ENCODE results near the gene BSG.

DNA sequence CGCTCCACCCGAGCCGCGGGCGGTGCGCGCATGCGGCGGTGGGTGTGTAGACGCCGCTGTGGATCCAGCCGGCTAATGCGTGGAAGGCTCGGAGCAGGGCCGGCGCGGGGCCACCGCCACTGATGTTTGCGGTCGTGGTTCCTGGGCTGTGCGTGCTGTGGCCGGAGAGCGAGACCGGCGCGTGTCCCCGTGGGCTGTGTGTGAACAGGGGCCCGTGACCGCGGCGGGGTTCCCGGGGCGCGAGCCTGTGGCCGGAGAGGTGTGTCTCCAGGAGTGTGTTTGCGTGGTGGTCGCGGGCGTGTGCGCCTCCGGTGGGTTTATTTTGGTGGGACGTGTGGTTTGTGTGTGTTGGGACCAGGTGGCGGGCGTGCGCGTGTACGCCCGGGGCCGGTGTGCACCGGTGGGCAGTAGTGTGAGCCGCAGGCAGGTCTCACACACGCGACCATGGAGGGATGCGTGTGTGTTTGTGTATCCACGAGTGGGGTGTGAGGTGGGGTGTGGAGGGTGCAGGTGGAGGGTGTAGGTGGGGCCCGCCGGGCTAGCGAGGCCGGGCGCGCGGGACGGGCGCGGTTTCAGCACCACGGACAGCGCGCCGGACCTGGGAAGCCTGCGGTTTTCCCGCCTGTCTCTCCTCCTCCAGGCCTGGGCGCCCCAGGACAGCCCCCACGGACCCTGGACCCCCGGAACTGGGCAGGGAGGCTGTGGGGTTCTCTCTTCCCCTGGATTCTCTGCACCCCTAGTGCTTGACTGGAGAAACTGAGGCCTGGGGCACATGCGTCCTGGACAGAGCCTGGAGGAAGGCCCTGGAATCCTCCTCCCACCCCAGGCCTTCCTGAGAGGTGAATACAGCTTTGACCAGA, 18.9 kb downstream of the BSG start:
- TF ChIP-seq, protein P1, sequence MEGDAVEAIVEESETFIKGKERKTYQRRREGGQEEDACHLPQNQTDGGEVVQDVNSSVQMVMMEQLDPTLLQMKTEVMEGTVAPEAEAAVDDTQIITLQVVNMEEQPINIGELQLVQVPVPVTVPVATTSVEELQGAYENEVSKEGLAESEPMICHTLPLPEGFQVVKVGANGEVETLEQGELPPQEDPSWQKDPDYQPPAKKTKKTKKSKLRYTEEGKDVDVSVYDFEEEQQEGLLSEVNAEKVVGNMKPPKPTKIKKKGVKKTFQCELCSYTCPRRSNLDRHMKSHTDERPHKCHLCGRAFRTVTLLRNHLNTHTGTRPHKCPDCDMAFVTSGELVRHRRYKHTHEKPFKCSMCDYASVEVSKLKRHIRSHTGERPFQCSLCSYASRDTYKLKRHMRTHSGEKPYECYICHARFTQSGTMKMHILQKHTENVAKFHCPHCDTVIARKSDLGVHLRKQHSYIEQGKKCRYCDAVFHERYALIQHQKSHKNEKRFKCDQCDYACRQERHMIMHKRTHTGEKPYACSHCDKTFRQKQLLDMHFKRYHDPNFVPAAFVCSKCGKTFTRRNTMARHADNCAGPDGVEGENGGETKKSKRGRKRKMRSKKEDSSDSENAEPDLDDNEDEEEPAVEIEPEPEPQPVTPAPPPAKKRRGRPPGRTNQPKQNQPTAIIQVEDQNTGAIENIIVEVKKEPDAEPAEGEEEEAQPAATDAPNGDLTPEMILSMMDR (IDR thresholded peaks at IDR 0.05 in 8 of 11, conservative IDR thresholded peaks at IDR 0.05 in 3 of 11) = no peak
- TF ChIP-seq POLR2AphosphoS5 (IDR thresholded peaks at IDR 0.05) = no peak
